ENCODE results near the gene PRUNE2.

GRCh38 chr9:76690246-76690972, 215.5 kb downstream of the PRUNE2 start:
- no peak for TF ChIP-seq CTCF (IDR thresholded peaks at IDR 0.05; ENCODE audit: insufficient read depth, low read depth, low read length)
- no peak for TF ChIP-seq EZH2 (IDR thresholded peaks at IDR 0.05; ENCODE audit: insufficient read depth, low read length)
